ENCODE results near the gene SOST. TPM values are rescaled to one million over a fixed set of nuclear protein-coding genes. Genes with fewer than 3 reads are reported as not detected.
A peak's percentile ranks its signal among the peaks of the same experiment; 100 is the strongest.

SOST gene
- total and polyA plus RNA-seq, 5 donors from 2014 or later: not detected

- Mint-ChIP-seq H3K4me3 (no peak overlapping the region), H3K27ac (peak overlapping the region in 1 of 3 donors; percentile 5), H3K36me3 (peaks cover 24% of the 10 kb centered on the region), H3K9me3 (no peaks in the 10 kb centered on the region), H3K27me3 (no peaks in the 10 kb centered on the region), H3K4me1 (peaks cover 0 to 4% (median 0%) of the 10 kb centered on the region in 4 donors)
- Histone ChIP-seq H3K4me1 (ENCODE audit: control insufficient read depth, insufficient read depth, low read length, poor library complexity, severe bottlenecking) (no peaks in the 10 kb centered on the region), H3K36me3 (ENCODE audit: control insufficient read depth, insufficient read depth, low read length) (no peaks in the 10 kb centered on the region), H3K4me3 (ENCODE audit: low read depth, low read length) (no peak overlapping the region), H3K27ac (ENCODE audit: insufficient read depth, low read length, poor library complexity, severe bottlenecking) (no peak overlapping the region), H3K9me3 (ENCODE audit: control insufficient read depth in 2 of 2, low read length in 2 of 2) (no peaks in the 10 kb centered on the region), H3K27me3 (ENCODE audit: control insufficient read depth, insufficient read depth, low read length) (no peaks in the 10 kb centered on the region)
- ATAC-seq (ENCODE audit: low read depth in 2 of 2): no peak
- no peak for DNase-seq
Measured at GRCh38 chr17:43771463-43771862, 12.9 kb upstream of the SOST start.

DNA sequence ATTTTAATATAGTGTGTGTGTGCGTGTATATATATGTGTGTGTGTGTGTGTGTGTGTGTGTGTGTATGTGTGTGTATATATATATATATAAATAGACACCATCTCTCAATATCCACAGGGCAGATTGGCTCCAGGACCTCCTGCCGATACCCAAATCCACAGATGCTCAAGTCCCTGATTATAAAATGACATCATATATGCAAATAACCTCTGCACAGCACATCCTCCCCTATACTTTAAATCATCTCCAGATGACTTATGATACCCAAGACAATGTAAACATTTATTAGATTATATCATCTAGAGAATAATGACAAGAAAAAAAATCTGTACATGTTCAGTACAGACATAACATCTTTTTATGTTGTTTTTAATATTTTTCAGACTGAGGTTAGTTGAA is 12.4 kb upstream of the SOST start:
- Mint-ChIP-seq H3K9me3 (no peaks in the 10 kb centered on the region), H3K4me3 (no peak overlapping the region), H3K27ac (peak overlapping the region in 1 of 3 donors; percentile 5), H3K27me3 (peaks cover 4% of the 10 kb centered on the region), H3K36me3 (peaks cover 24% of the 10 kb centered on the region), H3K4me1 (peaks cover 0 to 5% (median 0%) of the 10 kb centered on the region in 4 donors)
- Histone ChIP-seq H3K36me3 (ENCODE audit: control insufficient read depth, insufficient read depth, low read length) (no peaks in the 10 kb centered on the region), H3K4me3 (ENCODE audit: low read depth, low read length) (no peak overlapping the region), H3K27ac (ENCODE audit: insufficient read depth, low read length, poor library complexity, severe bottlenecking) (no peak overlapping the region), H3K9me3 (ENCODE audit: control insufficient read depth in 2 of 2, low read length in 2 of 2) (no peaks in the 10 kb centered on the region), H3K27me3 (ENCODE audit: control insufficient read depth, insufficient read depth, low read length) (no peaks in the 10 kb centered on the region), H3K4me1 (ENCODE audit: control insufficient read depth, insufficient read depth, low read length, poor library complexity, severe bottlenecking) (no peaks in the 10 kb centered on the region)
- ATAC-seq (ENCODE audit: low read depth in 2 of 2) (no peak), DNase-seq (no peak)

- Histone ChIP-seq H3K4me3 (ENCODE audit: low read depth, low read length) (no peak overlapping the region), H3K27ac (ENCODE audit: insufficient read depth, low read length, poor library complexity, severe bottlenecking) (no peak overlapping the region), H3K4me1 (ENCODE audit: control insufficient read depth, insufficient read depth, low read length, poor library complexity, severe bottlenecking) (no peaks in the 10 kb centered on the region), H3K27me3 (ENCODE audit: control insufficient read depth, insufficient read depth, low read length) (no peaks in the 10 kb centered on the region), H3K36me3 (ENCODE audit: control insufficient read depth, insufficient read depth, low read length) (no peaks in the 10 kb centered on the region), H3K9me3 (ENCODE audit: control insufficient read depth in 2 of 2, low read length in 2 of 2) (no peaks in the 10 kb centered on the region)
- Mint-ChIP-seq H3K9me3 (no peaks in the 10 kb centered on the region), H3K27ac (no peak overlapping the region), H3K4me3 (no peak overlapping the region), H3K27me3 (peaks cover 4% of the 10 kb centered on the region), H3K4me1 (peaks cover 0 to 5% (median 0%) of the 10 kb centered on the region in 4 donors), H3K36me3 (peaks cover 24% of the 10 kb centered on the region)
- DNase-seq (no peak), ATAC-seq (ENCODE audit: low read depth in 2 of 2) (no peak)
Measured at GRCh38 chr17:43769859-43770258, 11.3 kb upstream of the SOST start.

DNA sequence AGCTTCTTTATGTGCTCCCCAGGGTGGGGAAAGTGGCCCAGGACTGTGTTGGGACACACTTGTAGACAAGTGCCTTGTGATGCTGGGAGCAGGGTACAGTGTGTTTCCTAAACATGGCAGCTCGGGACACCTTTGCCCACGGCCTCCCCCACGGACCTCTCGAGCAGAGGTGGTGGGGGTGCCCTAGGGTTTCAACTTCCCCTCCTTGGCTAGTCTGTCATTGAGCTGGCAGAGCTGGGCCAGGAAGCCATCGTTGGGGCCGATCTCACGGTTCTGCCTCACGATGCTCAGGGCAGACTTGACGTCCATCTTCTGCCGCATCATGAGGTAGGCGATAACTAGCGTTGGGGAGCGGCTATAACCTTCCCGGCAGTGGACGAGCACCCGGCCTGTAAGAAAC is 10.8 kb upstream of the SOST start:
- DNase-seq (no peak), ATAC-seq (ENCODE audit: low read depth in 2 of 2) (no peak)
- Mint-ChIP-seq H3K27me3 (peaks cover 4% of the 10 kb centered on the region), H3K9me3 (no peaks in the 10 kb centered on the region), H3K36me3 (peaks cover 24% of the 10 kb centered on the region), H3K27ac (no peak overlapping the region), H3K4me1 (peaks cover 0 to 5% (median 0%) of the 10 kb centered on the region in 4 donors), H3K4me3 (no peak overlapping the region)
- H3K9me3 ChIP-seq (ENCODE audit: control insufficient read depth in 2 of 2, low read length in 2 of 2): no peaks in the 10 kb centered on the region
- no peak overlapping the region for H3K4me3 ChIP-seq (ENCODE audit: low read depth, low read length)
- H3K27ac ChIP-seq (ENCODE audit: insufficient read depth, low read length, poor library complexity, severe bottlenecking): no peak overlapping the region
- no peaks in the 10 kb centered on the region for H3K27me3 ChIP-seq (ENCODE audit: control insufficient read depth, insufficient read depth, low read length)
- H3K4me1 ChIP-seq (ENCODE audit: control insufficient read depth, insufficient read depth, low read length, poor library complexity, severe bottlenecking): no peaks in the 10 kb centered on the region
- no peaks in the 10 kb centered on the region for H3K36me3 ChIP-seq (ENCODE audit: control insufficient read depth, insufficient read depth, low read length)

DNA sequence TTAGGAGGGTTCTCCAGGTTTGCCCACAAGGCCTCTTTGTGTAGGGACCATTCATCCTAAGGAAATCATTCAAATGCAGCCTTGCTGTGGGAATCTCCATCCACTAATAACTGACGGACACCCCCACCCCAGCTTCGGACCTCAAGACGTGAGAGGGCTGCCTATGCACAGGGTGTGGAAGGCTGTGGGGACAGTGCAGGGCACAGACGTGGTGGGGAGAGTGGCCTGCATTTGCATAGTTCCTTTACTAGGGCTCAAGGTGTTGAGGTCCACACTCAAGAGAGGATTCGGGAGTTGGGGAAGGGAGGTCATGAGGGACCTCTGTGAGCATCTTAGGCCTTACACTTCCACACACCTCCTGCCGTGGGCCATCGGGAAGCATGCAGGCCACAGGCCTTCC is 10.4 kb upstream of the SOST start:
- Histone ChIP-seq H3K4me1 (ENCODE audit: control insufficient read depth, insufficient read depth, low read length, poor library complexity, severe bottlenecking) (no peaks in the 10 kb centered on the region), H3K36me3 (ENCODE audit: control insufficient read depth, insufficient read depth, low read length) (no peaks in the 10 kb centered on the region), H3K9me3 (ENCODE audit: control insufficient read depth in 2 of 2, low read length in 2 of 2) (no peaks in the 10 kb centered on the region), H3K27ac (ENCODE audit: insufficient read depth, low read length, poor library complexity, severe bottlenecking) (no peak overlapping the region), H3K4me3 (ENCODE audit: low read depth, low read length) (no peak overlapping the region), H3K27me3 (ENCODE audit: control insufficient read depth, insufficient read depth, low read length) (no peaks in the 10 kb centered on the region)
- H3K9me3 Mint-ChIP-seq: no peaks in the 10 kb centered on the region
- H3K4me1 Mint-ChIP-seq: peaks cover 0 to 5% (median 0%) of the 10 kb centered on the region in 4 donors
- no peak overlapping the region for H3K27ac Mint-ChIP-seq
- DNase-seq: no peak
- no peak for ATAC-seq (ENCODE audit: low read depth in 2 of 2)
- no peak overlapping the region for H3K4me3 Mint-ChIP-seq
- H3K27me3 Mint-ChIP-seq: peaks cover 4% of the 10 kb centered on the region
- peaks cover 24% of the 10 kb centered on the region for H3K36me3 Mint-ChIP-seq

DNA sequence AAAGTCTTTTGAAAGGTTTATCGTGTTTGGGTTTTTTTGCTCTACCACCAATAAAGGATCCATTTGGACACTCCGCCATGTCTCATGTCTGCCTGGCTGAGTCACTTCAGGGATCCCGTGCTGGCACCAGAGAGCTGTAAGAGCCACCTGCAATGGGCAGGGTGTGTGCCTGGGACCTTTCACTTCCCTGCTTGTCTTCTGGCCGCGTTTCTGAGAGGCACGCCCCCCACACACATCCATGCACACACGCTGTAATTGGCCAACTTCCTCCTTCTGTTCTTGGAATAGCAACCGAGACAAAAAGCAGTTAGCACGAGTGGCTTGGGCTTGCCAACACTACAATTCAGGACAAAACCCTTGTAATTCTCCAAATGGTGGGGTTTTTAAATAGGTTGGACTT is 9.8 kb upstream of the SOST start:
- peaks cover 24% of the 10 kb centered on the region for H3K36me3 Mint-ChIP-seq
- no peaks in the 10 kb centered on the region for H3K27me3 ChIP-seq (ENCODE audit: control insufficient read depth, insufficient read depth, low read length)

GRCh38 chr17:43767713-43768059 is 9.1 kb upstream of the SOST start:
- H3K36me3 ChIP-seq (ENCODE audit: control insufficient read depth, insufficient read depth, low read length): no peaks in the 10 kb centered on the region
- DNase-seq: no peak
- ATAC-seq (ENCODE audit: low read depth in 2 of 2): no peak
- H3K27me3 ChIP-seq (ENCODE audit: control insufficient read depth, insufficient read depth, low read length): no peaks in the 10 kb centered on the region
- no peak overlapping the region for H3K4me3 ChIP-seq (ENCODE audit: low read depth, low read length)
- no peaks in the 10 kb centered on the region for H3K4me1 ChIP-seq (ENCODE audit: control insufficient read depth, insufficient read depth, low read length, poor library complexity, severe bottlenecking)
- no peak overlapping the region for H3K27ac ChIP-seq (ENCODE audit: insufficient read depth, low read length, poor library complexity, severe bottlenecking)
- Mint-ChIP-seq H3K4me3 (no peak overlapping the region), H3K27me3 (peaks cover 4% of the 10 kb centered on the region), H3K9me3 (no peaks in the 10 kb centered on the region), H3K36me3 (peaks cover 20% of the 10 kb centered on the region), H3K4me1 (peaks cover 0 to 2% (median 0%) of the 10 kb centered on the region in 4 donors), H3K27ac (no peak overlapping the region)
- no peaks in the 10 kb centered on the region for H3K9me3 ChIP-seq (ENCODE audit: control insufficient read depth in 2 of 2, low read length in 2 of 2)

More for the DNA sequence above, 9.8 kb upstream of the SOST start:
- peak overlapping the region in 1 of 4 donors; percentile 13 for H3K4me3 Mint-ChIP-seq
- DNase-seq (no peak), ATAC-seq (ENCODE audit: low read depth in 2 of 2) (peak in 1 of 2 donors; percentile 30)
- H3K27ac Mint-ChIP-seq: no peak overlapping the region
- H3K36me3 ChIP-seq (ENCODE audit: control insufficient read depth, insufficient read depth, low read length): no peaks in the 10 kb centered on the region
- no peaks in the 10 kb centered on the region for H3K4me1 ChIP-seq (ENCODE audit: control insufficient read depth, insufficient read depth, low read length, poor library complexity, severe bottlenecking)
- no peak overlapping the region for H3K27ac ChIP-seq (ENCODE audit: insufficient read depth, low read length, poor library complexity, severe bottlenecking)
- no peak overlapping the region for H3K4me3 ChIP-seq (ENCODE audit: low read depth, low read length)
- peaks cover 4% of the 10 kb centered on the region for H3K27me3 Mint-ChIP-seq
- H3K4me1 Mint-ChIP-seq: peaks cover 0 to 3% (median 0%) of the 10 kb centered on the region in 4 donors
- H3K9me3 ChIP-seq (ENCODE audit: control insufficient read depth in 2 of 2, low read length in 2 of 2): no peaks in the 10 kb centered on the region
- H3K9me3 Mint-ChIP-seq: no peaks in the 10 kb centered on the region

- no peak overlapping the region for H3K27ac Mint-ChIP-seq
Measured at GRCh38 chr17:43767053-43767712, 8.6 kb upstream of the SOST start.

More at GRCh38 chr17:43767053-43767712, 8.6 kb upstream of the SOST start:
- H3K9me3 ChIP-seq (ENCODE audit: control insufficient read depth in 2 of 2, low read length in 2 of 2): no peaks in the 10 kb centered on the region
- no peaks in the 10 kb centered on the region for H3K36me3 ChIP-seq (ENCODE audit: control insufficient read depth, insufficient read depth, low read length)
- no peak overlapping the region for H3K27ac ChIP-seq (ENCODE audit: insufficient read depth, low read length, poor library complexity, severe bottlenecking)
- no peak overlapping the region for H3K4me3 ChIP-seq (ENCODE audit: low read depth, low read length)
- peaks cover 15% of the 10 kb centered on the region for H3K36me3 Mint-ChIP-seq
- H3K27me3 ChIP-seq (ENCODE audit: control insufficient read depth, insufficient read depth, low read length): no peaks in the 10 kb centered on the region
- peaks cover 4% of the 10 kb centered on the region for H3K27me3 Mint-ChIP-seq
- ATAC-seq (ENCODE audit: low read depth in 2 of 2) (no peak), DNase-seq (no peak)
- H3K9me3 Mint-ChIP-seq: no peaks in the 10 kb centered on the region
- no peak overlapping the region for H3K4me3 Mint-ChIP-seq
- H3K4me1 ChIP-seq (ENCODE audit: control insufficient read depth, insufficient read depth, low read length, poor library complexity, severe bottlenecking): no peaks in the 10 kb centered on the region
- H3K4me1 Mint-ChIP-seq: peaks cover 0 to 2% (median 0%) of the 10 kb centered on the region in 4 donors
